AG09319 (cell line): ENCODE data around the gene SCLY.

ENCODE experiments used
- DNase-seq: peaks from one replicate; pipeline ENCODE4 v3.0.0-alpha.2; 2010; ENCODE audit warnings: low read depth; ENCODE audit errors: extremely low read depth
- CTCF ChIP-seq: IDR thresholded peaks from 2 replicates; pipeline ENCODE4 v1.5.1; 2011; ENCODE audit warnings: low read depth, mild to moderate bottlenecking, inconsistent platforms, low read length, moderate library complexity

The SCLY gene

GRCh38 chr2:238129166-238130010, 68.6 kb downstream of the SCLY start:
- no peak for TF ChIP-seq CTCF
- no peak for DNase-seq

- no peak for DNase-seq
- no peak for TF ChIP-seq CTCF
Measured at GRCh38 chr2:238130111-238130695, 69.4 kb downstream of the SCLY start.

GRCh38 chr2:238130696-238131628, 70.2 kb downstream of the SCLY start:
- DNase-seq, result no peak
- TF ChIP-seq CTCF, result no peak

- DNase-seq, result no peak
- no peak for TF ChIP-seq CTCF
Measured at GRCh38 chr2:238131761-238132462, 71.1 kb downstream of the SCLY start.

DNA sequence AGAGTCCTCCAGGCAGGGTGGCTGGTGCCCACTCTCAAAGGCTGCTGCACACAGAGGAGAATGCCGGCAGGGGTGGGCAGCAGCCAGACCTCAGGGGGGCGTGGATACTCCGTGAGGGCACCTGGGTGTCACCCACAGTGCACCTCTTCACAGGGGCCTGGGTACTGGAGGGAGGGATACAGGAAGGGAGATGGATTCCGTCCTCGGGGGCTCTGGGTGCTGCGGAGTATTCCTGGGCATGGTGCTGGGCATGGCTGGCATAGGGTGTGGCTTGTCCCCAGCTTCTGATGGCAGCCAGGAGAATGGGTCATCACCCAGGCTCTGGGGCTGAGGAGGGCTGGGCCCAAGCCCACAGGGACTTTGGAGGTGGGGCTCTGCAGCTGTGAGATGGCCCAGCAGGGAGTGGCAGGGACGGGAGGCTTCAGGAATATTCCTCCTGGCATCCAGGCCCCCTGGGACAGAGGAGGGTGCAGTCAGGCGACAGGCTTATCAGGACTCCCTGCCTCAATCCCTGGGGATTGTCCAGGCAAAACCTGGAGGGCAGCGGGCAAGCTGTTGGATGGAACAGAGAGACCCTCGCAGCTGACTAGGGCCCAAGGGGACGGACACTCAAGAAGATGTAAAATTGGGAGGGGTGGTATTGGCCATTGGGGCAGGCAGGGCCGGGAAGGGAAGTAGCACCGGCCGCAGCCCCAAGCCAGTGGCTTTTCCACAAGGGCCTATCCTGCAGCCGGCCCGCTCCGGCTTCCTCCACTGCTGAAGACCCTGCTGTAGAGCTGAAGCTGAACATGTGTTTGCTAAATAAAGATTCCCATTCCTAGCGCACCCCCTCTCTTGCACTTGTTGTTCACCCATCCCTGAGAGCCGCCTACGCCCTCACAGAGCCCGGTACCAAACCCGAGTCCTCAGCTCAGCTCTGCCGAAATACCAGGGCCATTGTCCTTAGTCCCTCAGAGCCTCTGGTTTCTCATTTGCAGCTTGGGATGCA, 72.0 kb downstream of the SCLY start:
- no peak for DNase-seq

More for the DNA sequence above, 72.0 kb downstream of the SCLY start:
- no peak for TF ChIP-seq CTCF
